Adrenal gland (tissue), 5 donors: Measurements from ENCODE around the gene RNF10.

Experiments
- POLR2A ChIP-seq, 2 donors: fragments of 450-650 bp; IDR thresholded peaks; one replicate each; pipeline ENCODE4 v1.6.1; 2017; ENCODE audit warnings: antibody characterized with exemption in 2 of 2, mild to moderate bottlenecking in 2 of 2, moderate library complexity in 1 of 2
- TF ChIP-seq, protein P1 (sequence below), 6 experiments: fragments of 450-650 bp in 4 of 6; fragments of 200-600 bp in 2 of 6; sonication (generic) in 1 of 6; IDR thresholded peaks; 1 replicate in 5 of 6; 2 replicates in 1 of 6; pipeline versions ENCODE4 v1.5.1 to v1.8.0; 2016 to 2021; ENCODE audit warnings: antibody characterized with exemption in 6 of 6, mild to moderate bottlenecking in 2 of 6, moderate library complexity in 1 of 6
- donor health status: DM: no; HTN: no; CAD: no.

DNA sequence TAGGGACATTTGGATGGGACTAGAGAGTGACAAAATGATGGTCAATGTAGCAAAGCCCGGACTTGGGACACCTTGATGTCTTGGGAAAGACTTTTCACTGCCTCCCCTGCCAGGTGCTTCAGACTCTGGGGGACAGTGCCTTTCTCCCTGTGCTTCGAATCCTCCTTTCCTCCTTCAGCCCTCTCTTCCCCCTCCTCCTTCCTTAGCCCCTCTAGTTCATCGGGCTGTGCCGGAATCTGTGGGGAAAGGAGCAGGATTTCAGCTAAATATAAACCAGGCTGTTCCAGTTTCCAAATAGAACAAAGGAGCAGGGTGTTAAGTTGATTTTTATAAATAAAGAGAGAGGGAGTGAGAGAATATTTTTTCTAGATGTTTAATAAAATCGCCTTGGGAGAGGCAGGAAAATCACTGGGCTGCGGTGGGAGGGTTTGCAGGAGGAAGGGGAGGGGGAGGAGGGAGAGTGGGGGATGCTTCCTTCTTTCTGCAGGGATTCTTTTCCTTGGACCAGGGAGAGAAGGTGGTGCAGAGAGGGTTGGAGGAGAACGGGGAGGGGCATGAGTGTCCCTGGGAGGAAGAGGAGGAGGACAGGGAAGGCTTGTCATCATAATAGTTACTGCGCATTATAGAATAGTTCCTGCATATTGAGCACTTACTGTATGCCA lies 84.9 kb downstream of the RNF10 start:
- TF ChIP-seq, protein P1, sequence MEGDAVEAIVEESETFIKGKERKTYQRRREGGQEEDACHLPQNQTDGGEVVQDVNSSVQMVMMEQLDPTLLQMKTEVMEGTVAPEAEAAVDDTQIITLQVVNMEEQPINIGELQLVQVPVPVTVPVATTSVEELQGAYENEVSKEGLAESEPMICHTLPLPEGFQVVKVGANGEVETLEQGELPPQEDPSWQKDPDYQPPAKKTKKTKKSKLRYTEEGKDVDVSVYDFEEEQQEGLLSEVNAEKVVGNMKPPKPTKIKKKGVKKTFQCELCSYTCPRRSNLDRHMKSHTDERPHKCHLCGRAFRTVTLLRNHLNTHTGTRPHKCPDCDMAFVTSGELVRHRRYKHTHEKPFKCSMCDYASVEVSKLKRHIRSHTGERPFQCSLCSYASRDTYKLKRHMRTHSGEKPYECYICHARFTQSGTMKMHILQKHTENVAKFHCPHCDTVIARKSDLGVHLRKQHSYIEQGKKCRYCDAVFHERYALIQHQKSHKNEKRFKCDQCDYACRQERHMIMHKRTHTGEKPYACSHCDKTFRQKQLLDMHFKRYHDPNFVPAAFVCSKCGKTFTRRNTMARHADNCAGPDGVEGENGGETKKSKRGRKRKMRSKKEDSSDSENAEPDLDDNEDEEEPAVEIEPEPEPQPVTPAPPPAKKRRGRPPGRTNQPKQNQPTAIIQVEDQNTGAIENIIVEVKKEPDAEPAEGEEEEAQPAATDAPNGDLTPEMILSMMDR (IDR thresholded peaks at IDR 0.05), result no peak
- TF ChIP-seq POLR2A (IDR thresholded peaks at IDR 0.05), result no peak
